Measurements from ENCODE around the gene CCSER2.

CCSER2 gene

GRCh38 chr10:84348447-84348846 lies 20.1 kb downstream of the CCSER2 start:
- DNase-seq (ENCODE audit: low read depth): peak; percentile 60

GRCh38 chr10:84348860-84349259 lies 20.5 kb downstream of the CCSER2 start:
- DNase-seq (ENCODE audit: low read depth): peak; percentile 60

DNA sequence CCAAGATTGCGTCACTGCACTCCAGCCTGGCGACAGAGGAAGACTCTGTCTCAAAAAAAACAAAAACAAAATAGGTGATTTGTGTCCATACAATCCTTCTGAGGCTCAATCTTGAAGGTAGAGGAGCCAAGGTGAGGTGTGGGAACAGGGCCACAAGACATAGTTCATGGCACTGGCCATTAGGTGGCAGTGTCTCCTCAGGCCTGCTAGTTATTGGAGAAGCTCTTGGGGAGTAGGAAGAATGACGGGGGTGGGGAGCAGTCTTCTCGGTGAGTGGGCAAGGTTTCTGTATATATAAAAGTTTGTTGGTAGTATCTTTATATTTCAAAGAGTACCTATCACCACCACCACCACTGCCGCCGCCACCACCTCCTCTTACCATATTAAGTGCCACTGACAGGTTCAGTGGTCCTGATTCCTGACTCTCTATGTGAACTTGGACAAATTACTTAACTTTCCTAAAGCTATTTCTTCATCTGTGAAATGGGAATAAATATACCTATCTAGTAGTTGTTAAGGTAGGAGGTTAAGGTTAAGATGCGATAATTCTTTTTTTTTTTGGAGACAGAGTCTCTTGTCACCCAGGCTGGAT lies 24.0 kb downstream of the CCSER2 start:
- peak; percentile 39 for DNase-seq (ENCODE audit: low read depth)

GRCh38 chr10:84353052-84353803 lies 24.8 kb downstream of the CCSER2 start:
- DNase-seq (ENCODE audit: low read depth): no peak

GRCh38 chr10:84354623-84355022 lies 26.2 kb downstream of the CCSER2 start:
- DNase-seq (ENCODE audit: low read depth): no peak

- DNase-seq (ENCODE audit: low read depth): no peak
Measured at GRCh38 chr10:84355106-84355505, 26.7 kb downstream of the CCSER2 start.

- no peak for DNase-seq (ENCODE audit: low read depth)
Measured at GRCh38 chr10:84356928-84357327, 28.5 kb downstream of the CCSER2 start.

- no peak for DNase-seq (ENCODE audit: low read depth)
Measured at GRCh38 chr10:84358743-84359142, 30.4 kb downstream of the CCSER2 start.

DNA sequence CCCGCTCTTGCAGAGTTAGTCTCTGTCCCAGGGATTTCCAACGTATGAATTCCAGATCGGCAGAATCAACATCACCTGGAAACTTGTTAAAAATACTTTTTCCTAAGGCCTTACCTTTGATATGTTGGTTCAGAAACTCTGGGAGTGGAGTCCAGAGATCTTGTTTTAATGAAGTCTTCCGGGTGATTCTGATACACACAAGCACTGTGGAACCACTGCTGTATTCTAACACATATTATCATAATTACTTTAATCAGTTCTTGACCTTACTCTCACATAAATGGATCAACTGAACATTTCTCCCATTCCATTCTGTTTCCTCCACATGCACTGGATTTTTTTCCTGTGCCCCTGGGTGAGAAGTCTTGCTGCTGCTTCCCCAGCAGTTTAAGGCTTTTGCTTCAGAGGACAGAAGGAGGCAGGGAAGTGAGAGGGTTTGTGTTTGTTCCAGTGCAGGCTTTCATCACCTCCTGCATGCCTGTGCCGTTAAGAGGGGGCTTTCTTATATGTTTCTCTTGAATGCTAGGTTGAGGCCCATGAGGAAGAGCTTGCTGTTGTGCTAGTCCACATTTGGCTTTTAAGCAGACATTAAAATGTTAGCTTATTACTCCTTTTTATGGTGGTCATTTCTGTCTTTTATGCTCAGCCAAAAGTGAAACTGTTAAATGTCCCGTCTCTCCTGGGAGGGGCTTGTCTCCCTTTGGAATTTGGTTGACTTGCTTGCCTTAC lies 32.4 kb downstream of the CCSER2 start:
- peak; percentile 26 for DNase-seq (ENCODE audit: low read depth)

DNA sequence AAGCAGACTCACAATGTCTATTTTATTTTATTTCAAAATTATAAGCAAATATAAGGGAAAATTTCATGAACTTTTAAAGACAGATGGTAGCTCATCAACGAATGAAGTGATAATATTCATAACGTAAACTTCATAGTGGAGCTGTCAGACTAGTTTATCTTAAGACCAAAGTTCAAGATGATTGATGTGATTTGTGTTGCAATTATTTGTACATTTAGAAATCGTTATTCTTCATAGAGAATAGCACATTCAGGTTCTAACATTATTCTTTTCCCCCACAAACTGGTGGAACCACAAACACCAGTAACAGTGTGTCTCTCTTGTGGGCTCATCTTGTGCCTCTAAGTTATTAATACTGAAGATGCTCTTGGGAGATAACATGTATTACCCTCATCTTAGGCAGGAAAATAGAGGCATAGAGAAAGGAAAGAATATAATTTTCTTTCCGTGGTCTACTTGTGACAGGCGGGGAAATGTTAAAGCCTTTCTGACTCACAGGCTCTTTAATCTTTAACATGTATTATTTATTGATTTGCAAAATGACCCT lies 37.0 kb downstream of the CCSER2 start:
- DNase-seq (ENCODE audit: low read depth): no peak

GRCh38 chr10:84366041-84366440 lies 37.7 kb downstream of the CCSER2 start:
- no peak for DNase-seq (ENCODE audit: low read depth)

DNA sequence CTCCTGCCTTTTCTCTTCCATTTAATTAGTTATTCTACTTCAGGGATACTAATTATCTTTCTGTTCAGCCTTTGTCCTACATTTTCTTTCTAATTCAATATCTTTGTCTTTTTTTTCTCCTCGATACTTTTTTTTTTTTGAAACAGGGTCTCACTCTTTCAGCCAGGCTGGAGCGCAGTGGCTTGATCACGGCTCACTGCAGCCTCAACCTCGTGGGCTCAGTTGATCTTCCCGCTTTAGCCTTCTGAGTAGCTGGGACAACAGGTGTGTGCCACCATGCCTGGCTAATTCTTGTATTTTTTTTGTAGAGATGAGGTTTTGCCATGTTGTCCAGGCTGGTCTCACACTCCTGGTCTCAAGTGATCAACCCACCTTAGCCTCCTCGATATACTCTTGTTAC lies 38.9 kb downstream of the CCSER2 start:
- DNase-seq (ENCODE audit: low read depth): no peak

GRCh38 chr10:84368828-84369227 lies 40.4 kb downstream of the CCSER2 start:
- DNase-seq (ENCODE audit: low read depth): no peak

- DNase-seq (ENCODE audit: low read depth): no peak
Measured at GRCh38 chr10:84370283-84370682, 41.9 kb downstream of the CCSER2 start.

GRCh38 chr10:84371944-84372343 lies 43.6 kb downstream of the CCSER2 start:
- DNase-seq (ENCODE audit: low read depth): no peak

DNA sequence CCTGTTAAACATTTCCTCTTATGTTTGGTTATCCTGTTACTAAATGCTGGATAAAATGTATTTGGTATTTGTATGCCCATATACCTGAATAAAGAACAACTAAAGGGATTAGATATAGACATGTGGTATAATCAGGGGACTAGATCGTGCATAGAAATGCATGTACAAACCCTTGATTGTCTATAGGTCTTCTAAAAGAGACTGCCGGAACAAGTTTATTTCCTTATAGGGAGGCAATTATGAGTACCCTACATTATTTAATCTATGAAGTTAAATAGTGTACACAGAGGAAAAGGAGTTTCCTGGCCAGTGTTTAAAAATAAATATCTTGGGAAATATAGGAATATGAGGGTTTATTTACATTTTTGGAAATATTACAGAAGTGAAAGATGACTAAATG lies 44.6 kb downstream of the CCSER2 start:
- no peak for DNase-seq (ENCODE audit: low read depth)

DNA sequence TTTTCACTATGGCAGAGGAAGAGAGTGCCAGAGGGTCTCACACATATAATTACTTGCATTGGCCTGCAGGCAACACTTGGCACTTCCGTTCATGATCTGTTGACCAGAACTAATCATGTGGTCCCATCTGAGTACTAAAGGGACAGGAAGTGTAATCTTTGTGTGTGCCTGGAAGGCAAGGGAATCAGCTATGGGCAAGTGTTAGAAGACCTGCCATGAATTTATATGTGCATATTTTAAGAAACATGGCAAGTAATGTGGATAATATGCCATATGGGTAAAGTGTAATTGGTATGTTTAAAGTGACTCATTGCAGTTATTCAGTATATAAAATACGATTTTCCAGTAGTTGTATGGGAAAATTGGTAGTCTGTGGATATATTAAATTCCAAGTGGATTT lies 46.1 kb downstream of the CCSER2 start:
- no peak for DNase-seq (ENCODE audit: low read depth)

- DNase-seq (ENCODE audit: low read depth): peak; percentile 36
Measured at GRCh38 chr10:84375011-84375410, 46.6 kb downstream of the CCSER2 start.

GRCh38 chr10:84375881-84376280 lies 47.5 kb downstream of the CCSER2 start:
- no peak for DNase-seq (ENCODE audit: low read depth)

- DNase-seq (ENCODE audit: low read depth): no peak
Measured at GRCh38 chr10:84388148-84388547, 59.8 kb downstream of the CCSER2 start.

DNA sequence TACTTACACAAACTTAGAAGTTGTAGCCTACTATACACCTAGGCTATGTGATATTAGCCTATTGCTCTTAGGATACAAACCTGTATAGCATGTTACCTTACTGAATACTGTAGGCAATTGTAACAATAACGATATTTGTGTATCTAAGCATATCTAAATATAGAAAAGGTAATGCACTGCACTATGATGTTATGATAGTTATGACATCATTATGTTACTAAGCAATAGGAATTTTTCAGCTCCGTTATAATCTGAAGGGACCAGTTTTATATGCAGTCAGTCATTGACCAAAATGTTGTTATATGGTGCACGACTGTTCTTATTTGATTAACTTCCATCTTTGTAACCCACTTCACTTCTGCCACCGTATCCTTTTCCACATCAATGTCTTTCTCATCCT lies 62.0 kb downstream of the CCSER2 start:
- DNase-seq (ENCODE audit: low read depth): no peak

DNA sequence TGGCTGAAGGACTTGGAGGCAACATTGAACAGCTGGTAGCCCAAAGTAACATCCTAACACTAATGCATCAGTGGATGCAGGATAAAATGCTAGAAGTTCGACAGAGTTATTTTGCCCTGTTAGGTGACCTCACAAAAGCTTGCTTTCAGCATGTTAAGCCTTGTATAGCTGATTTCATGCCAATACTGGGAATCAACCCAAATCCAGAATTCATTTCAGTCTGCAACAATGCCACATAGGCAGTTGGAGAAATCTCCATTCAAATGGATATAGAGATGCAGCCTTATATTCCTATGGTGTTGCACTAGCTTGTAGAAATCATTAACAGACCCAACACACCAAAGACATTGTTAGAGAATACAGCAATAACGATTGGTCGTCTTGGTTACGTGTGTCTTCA lies 62.9 kb downstream of the CCSER2 start:
- peak; percentile 15 for DNase-seq (ENCODE audit: low read depth)

DNA sequence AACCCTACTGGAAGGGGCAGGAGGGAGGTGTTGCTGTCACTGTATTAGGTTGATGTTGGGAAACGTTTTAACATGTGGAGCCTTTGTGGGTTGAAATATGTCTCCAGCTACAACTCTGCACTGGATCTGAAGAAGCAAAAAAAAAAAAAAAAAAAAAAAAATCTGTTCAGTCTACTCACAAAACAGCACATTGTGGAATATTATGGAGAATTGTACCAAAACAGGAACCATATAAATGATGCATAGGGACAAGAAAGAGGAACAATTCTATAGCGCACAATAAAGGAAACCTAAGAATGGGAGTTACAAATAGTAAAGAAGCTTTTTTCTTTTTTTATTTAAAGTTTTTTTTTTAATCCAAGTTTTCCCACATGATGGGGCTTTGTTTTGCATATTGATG lies 63.8 kb downstream of the CCSER2 start:
- DNase-seq (ENCODE audit: low read depth): no peak

Measured in fibroblast of gingiva (primary cell).